OCI-LY1 (cell line): ENCODE measurements around the gene CACNG1.

Experiments
- EZH2 ChIP-seq: fragments of 200-600 bp; sonication (generic), shearing (Covaris generic); IDR thresholded peaks from 2 replicates; pipeline ENCODE4 v1.8.0; 2017; ENCODE audit warnings: borderline replicate concordance, mixed run types, mild to moderate bottlenecking, antibody characterized with exemption, low read length, moderate library complexity, mixed read lengths
- TF ChIP-seq, protein P1 (sequence below): fragments of 200-600 bp; sonication (generic), shearing (Covaris generic); IDR thresholded peaks from 2 replicates; pipeline ENCODE4 v1.5.1; 2017; ENCODE audit warnings: mild to moderate bottlenecking, antibody characterized with exemption, low read length, moderate library complexity, mixed read lengths

DNA sequence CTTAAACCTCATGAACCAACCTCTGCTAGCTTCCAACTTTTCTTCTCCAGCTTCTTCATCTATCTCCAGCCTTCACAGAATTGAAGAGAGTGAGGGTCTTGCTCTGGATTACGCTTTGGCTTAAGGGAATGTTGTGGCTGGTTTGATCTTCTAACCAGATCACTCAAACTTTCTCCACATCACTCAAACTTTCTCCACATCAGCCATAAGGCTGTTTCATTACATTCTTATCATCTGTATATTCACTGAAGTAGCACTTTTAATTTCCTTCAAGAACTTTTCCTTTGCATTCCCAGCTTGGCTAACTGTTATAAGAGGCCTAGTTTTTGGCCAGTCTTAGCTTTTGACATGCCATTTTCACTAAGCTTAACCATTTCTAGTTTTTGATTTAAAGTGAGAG lies 52.3 kb downstream of the CACNG1 start:
- TF ChIP-seq, protein P1, sequence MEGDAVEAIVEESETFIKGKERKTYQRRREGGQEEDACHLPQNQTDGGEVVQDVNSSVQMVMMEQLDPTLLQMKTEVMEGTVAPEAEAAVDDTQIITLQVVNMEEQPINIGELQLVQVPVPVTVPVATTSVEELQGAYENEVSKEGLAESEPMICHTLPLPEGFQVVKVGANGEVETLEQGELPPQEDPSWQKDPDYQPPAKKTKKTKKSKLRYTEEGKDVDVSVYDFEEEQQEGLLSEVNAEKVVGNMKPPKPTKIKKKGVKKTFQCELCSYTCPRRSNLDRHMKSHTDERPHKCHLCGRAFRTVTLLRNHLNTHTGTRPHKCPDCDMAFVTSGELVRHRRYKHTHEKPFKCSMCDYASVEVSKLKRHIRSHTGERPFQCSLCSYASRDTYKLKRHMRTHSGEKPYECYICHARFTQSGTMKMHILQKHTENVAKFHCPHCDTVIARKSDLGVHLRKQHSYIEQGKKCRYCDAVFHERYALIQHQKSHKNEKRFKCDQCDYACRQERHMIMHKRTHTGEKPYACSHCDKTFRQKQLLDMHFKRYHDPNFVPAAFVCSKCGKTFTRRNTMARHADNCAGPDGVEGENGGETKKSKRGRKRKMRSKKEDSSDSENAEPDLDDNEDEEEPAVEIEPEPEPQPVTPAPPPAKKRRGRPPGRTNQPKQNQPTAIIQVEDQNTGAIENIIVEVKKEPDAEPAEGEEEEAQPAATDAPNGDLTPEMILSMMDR = no peak
- no peak for TF ChIP-seq EZH2
